Measurements from ENCODE around the gene NELFB. TPM values are rescaled to one million over a fixed set of nuclear protein-coding genes. Genes with fewer than 3 reads are reported as not detected.
A peak's percentile ranks its signal among the peaks of the same experiment; 100 is the strongest.

NELFB gene
- total and polyA plus RNA-seq, 9 of the 15 experiments (the other 6 are each of a cell fraction or from before 2014, with no cell fraction given): 0.24 to 84.0 (median 29.7) TPM

DNA sequence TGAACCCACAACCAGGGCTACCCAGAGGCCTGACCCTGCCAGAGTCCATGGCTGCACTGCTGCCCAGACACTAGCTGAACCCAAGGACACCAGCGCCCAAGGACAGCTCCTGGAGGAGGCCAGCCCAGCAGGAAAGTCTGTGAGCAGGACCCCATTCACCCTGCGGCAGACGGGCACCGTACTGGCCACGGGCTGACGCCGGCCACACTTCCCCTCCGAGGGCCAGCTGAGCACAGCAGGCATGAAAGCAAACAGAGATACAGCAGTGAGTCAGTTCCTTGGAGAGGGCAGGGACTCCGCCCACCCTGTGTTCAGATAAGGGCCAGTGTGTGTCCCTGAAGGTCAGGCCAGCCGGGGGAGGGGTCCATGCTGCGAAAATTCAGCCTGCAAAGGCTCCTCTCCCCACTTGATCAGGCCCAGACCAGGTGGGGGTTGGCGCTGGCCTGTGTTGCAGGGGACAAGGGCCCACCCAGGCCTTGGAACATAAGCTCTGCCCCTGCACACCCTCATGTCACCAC is 36.3 kb upstream of the NELFB start (continued):
- TF ChIP-seq PCBP1 (IDR thresholded peaks at IDR 0.05; ENCODE audit: low read depth, low read length, poor library complexity, severe bottlenecking) (no peak), TAF7 (tag; IDR thresholded peaks at IDR 0.05) (no peak), CBX8 (IDR thresholded peaks at IDR 0.05; ENCODE audit: borderline replicate concordance, extremely low read depth, low read depth, low read length, poor library complexity, severe bottlenecking) (no peak), MTF1 (CRISPR knock-in tag; IDR thresholded peaks at IDR 0.05; ENCODE audit: borderline replicate concordance) (no peak), CBX3 (IDR thresholded peaks at IDR 0.05; ENCODE audit: borderline replicate concordance in 1 of 2, low read length in 2 of 2) (peak in 1 of 2 experiments; percentile 45; a peak in 1 of 3 replicates), ZNF408 (CRISPR knock-in tag; IDR thresholded peaks at IDR 0.05; ENCODE audit: low read depth) (no peak), HDAC2 (IDR thresholded peaks at IDR 0.05) (peak; percentile 66; the same call in 1 of the 2 replicates), NCOA4 (IDR thresholded peaks at IDR 0.05; ENCODE audit: partially characterized antibody) (no peak), ZSCAN32 (CRISPR knock-in tag; IDR thresholded peaks at IDR 0.05) (peak; percentile 55; the same call in 1 of the 2 replicates), OTX1 (CRISPR knock-in tag; IDR thresholded peaks at IDR 0.05) (0 out of 2 replicates have a peak, but pooled peaks have one; percentile 57), MYC (IDR thresholded peaks at IDR 0.05; ENCODE audit: low read depth, low read length) (peak; percentile 36; the same call in 1 of the 2 replicates), MYC (CRISPR knock-in tag; IDR thresholded peaks at IDR 0.05; ENCODE audit: borderline replicate concordance, low read depth) (no peak), GATAD2A (IDR thresholded peaks at IDR 0.05) (peak; percentile 76; the same call in 1 of the 2 replicates), HNRNPLL (IDR thresholded peaks at IDR 0.05; ENCODE audit: low read depth, low read length, poor library complexity, severe bottlenecking) (no peak), PCBP2 (IDR thresholded peaks at IDR 0.05; ENCODE audit: low read depth, low read length, poor library complexity, severe bottlenecking) (no peak), THRAP3 (IDR thresholded peaks at IDR 0.05; ENCODE audit: borderline replicate concordance) (no peak)
- TF ChIP-seq, protein P1, sequence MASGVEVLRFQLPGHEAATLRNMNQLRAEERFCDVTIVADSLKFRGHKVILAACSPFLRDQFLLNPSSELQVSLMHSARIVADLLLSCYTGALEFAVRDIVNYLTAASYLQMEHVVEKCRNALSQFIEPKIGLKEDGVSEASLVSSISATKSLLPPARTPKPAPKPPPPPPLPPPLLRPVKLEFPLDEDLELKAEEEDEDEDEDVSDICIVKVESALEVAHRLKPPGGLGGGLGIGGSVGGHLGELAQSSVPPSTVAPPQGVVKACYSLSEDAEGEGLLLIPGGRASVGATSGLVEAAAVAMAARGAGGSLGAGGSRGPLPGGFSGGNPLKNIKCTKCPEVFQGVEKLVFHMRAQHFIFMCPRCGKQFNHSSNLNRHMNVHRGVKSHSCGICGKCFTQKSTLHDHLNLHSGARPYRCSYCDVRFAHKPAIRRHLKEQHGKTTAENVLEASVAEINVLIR (CRISPR knock-in tag; IDR thresholded peaks at IDR 0.05): 0 out of 2 replicates have a peak, but pooled peaks have one; percentile 25
- TF ChIP-seq, protein P2, sequence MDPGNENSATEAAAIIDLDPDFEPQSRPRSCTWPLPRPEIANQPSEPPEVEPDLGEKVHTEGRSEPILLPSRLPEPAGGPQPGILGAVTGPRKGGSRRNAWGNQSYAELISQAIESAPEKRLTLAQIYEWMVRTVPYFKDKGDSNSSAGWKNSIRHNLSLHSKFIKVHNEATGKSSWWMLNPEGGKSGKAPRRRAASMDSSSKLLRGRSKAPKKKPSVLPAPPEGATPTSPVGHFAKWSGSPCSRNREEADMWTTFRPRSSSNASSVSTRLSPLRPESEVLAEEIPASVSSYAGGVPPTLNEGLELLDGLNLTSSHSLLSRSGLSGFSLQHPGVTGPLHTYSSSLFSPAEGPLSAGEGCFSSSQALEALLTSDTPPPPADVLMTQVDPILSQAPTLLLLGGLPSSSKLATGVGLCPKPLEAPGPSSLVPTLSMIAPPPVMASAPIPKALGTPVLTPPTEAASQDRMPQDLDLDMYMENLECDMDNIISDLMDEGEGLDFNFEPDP (CRISPR knock-in tag; IDR thresholded peaks at IDR 0.05): peak; percentile 81; the same call in 1 of the 2 replicates
- TF ChIP-seq, protein P3, sequence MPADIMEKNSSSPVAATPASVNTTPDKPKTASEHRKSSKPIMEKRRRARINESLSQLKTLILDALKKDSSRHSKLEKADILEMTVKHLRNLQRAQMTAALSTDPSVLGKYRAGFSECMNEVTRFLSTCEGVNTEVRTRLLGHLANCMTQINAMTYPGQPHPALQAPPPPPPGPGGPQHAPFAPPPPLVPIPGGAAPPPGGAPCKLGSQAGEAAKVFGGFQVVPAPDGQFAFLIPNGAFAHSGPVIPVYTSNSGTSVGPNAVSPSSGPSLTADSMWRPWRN (IDR thresholded peaks at IDR 0.05; ENCODE audit: low read depth): no peak
- TF ChIP-seq, protein P4, sequence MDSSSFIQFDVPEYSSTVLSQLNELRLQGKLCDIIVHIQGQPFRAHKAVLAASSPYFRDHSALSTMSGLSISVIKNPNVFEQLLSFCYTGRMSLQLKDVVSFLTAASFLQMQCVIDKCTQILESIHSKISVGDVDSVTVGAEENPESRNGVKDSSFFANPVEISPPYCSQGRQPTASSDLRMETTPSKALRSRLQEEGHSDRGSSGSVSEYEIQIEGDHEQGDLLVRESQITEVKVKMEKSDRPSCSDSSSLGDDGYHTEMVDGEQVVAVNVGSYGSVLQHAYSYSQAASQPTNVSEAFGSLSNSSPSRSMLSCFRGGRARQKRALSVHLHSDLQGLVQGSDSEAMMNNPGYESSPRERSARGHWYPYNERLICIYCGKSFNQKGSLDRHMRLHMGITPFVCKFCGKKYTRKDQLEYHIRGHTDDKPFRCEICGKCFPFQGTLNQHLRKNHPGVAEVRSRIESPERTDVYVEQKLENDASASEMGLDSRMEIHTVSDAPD (CRISPR knock-in tag; IDR thresholded peaks at IDR 0.05): no peak
- TF ChIP-seq, protein P5, sequence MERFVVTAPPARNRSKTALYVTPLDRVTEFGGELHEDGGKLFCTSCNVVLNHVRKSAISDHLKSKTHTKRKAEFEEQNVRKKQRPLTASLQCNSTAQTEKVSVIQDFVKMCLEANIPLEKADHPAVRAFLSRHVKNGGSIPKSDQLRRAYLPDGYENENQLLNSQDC (CRISPR knock-in tag; IDR thresholded peaks at IDR 0.05): no peak
- TF ChIP-seq, protein P6, sequence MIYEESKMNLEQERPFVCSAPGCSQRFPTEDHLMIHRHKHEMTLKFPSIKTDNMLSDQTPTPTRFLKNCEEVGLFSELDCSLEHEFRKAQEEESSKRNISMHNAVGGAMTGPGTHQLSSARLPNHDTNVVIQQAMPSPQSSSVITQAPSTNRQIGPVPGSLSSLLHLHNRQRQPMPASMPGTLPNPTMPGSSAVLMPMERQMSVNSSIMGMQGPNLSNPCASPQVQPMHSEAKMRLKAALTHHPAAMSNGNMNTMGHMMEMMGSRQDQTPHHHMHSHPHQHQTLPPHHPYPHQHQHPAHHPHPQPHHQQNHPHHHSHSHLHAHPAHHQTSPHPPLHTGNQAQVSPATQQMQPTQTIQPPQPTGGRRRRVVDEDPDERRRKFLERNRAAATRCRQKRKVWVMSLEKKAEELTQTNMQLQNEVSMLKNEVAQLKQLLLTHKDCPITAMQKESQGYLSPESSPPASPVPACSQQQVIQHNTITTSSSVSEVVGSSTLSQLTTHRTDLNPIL (CRISPR knock-in tag; IDR thresholded peaks at IDR 0.05): no peak
